GM12865 (cell line): Measurements from ENCODE around the gene BIRC7.

Experiments used
- DNase-seq: peaks from one replicate; pipeline ENCODE4 v3.0.0; 2010; ENCODE audit warnings: low read depth
- H3K4me3 ChIP-seq: 2 replicates; pipeline ENCODE4 v1.5.1; 2011; ENCODE audit warnings: mild to moderate bottlenecking, low read depth, low read length, control low read depth
- CTCF ChIP-seq: IDR thresholded peaks from 2 replicates; pipeline ENCODE4 v1.5.1; 2011; ENCODE audit warnings: low read length, control low read depth, low read depth, inconsistent platforms; ENCODE audit not compliant: insufficient read depth; ENCODE audit errors: missing control alignments

BIRC7 gene

GRCh38 chr20:63224412-63225081, 11.2 kb upstream of the BIRC7 start:
- no peak for TF ChIP-seq CTCF
- no peak overlapping the region for H3K4me3 ChIP-seq
- DNase-seq = no peak

- DNase-seq = no peak
- TF ChIP-seq CTCF = no peak
- no peak overlapping the region for H3K4me3 ChIP-seq
Observed at GRCh38 chr20:63225082-63225454, 10.6 kb upstream of the BIRC7 start.

- H3K4me3 ChIP-seq = no peak overlapping the region
- DNase-seq = no peak
- TF ChIP-seq CTCF = no peak
Observed at GRCh38 chr20:63226042-63226943, 9.4 kb upstream of the BIRC7 start.

GRCh38 chr20:63227260-63227659, 8.4 kb upstream of the BIRC7 start:
- H3K4me3 ChIP-seq = no peak overlapping the region
- no peak for TF ChIP-seq CTCF
- no peak for DNase-seq

- no peak for TF ChIP-seq CTCF
- no peak for DNase-seq
- no peak overlapping the region for H3K4me3 ChIP-seq
Observed at GRCh38 chr20:63228806-63229205, 6.9 kb upstream of the BIRC7 start.

GRCh38 chr20:63230800-63231268, 4.9 kb upstream of the BIRC7 start:
- DNase-seq = peak; percentile 21
- TF ChIP-seq CTCF = peak; percentile 31

More at GRCh38 chr20:63230800-63231268, 4.9 kb upstream of the BIRC7 start:
- no peak overlapping the region for H3K4me3 ChIP-seq
